NCI-H446 treated with DMSO at 0.1 percent for 48 hours (cell line): ENCODE measurements around the gene SEPTIN5.

ENCODE experiments used
- DNase-seq: peaks from one replicate; lab custom pipeline; 2025; lab: John Stamatoyannopoulos, UW

SEPTIN5 gene

DNA sequence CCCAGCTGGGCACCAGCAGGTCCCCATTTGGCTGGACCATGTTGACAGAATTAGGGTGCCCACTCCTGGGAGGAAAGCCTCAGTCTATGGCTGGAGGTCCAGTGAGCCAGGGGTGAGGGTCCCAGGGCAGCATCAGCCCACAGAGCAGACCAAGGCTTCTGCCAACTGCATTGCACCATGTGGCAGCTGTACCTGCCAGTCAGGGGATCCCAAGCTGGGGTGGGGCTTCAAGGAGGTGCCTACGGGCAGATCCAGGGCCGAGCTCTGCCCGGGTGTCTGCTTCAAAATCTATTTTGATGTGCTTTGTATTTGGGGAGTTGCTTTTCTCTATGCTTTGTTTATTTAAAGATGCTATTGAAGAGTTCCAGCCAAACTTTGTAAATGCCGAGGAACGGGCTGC is 19.5 kb downstream of the SEPTIN5 start:
- DNase-seq = no peak

DNA sequence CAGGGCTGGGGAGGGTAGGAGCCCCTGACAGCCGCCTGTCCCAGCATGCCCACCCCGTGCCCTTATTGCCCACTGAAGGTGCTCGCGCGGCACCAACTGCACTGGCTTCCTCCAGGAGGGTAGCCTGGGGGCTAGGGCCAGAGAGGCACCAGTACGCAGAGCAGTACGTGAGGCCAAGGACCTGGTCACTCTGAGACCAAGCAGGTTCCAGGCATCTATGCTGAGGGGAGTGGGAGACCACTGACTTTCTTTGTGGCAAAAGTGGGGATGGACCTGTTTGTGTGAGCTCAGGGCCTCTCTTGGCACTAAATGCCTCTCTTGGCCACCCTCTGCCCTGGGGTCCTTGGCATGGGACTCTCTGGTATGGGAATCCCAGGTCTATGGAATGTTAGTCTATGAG is 19.9 kb downstream of the SEPTIN5 start:
- DNase-seq = no peak

DNA sequence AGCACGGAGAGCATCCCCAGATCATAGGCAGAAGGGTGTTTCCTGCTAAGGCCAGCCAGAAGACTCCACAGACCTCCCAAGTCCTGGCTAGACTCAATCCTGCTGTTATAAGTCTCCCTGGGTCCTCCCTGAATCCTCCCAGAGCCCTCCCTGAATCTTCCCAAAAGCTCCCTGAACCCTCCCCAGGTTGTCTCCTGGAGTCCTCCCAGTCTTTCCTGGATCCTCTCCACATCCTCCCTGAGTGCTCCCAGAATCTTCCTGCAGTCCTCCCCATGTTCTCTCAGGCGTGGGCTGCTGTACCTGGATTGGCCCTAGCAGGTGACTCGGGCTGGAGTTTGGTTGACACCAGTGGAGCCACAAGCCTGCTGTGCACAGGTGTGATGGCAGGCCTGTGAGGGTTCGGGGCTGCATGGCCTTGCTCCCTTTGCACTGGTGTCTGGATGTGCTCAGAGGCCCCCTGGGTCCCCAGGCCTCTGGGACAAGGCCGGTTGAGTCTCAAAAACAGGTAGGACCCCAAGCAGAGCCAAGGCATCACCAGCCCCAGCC is 20.6 kb downstream of the SEPTIN5 start:
- DNase-seq = no peak

DNA sequence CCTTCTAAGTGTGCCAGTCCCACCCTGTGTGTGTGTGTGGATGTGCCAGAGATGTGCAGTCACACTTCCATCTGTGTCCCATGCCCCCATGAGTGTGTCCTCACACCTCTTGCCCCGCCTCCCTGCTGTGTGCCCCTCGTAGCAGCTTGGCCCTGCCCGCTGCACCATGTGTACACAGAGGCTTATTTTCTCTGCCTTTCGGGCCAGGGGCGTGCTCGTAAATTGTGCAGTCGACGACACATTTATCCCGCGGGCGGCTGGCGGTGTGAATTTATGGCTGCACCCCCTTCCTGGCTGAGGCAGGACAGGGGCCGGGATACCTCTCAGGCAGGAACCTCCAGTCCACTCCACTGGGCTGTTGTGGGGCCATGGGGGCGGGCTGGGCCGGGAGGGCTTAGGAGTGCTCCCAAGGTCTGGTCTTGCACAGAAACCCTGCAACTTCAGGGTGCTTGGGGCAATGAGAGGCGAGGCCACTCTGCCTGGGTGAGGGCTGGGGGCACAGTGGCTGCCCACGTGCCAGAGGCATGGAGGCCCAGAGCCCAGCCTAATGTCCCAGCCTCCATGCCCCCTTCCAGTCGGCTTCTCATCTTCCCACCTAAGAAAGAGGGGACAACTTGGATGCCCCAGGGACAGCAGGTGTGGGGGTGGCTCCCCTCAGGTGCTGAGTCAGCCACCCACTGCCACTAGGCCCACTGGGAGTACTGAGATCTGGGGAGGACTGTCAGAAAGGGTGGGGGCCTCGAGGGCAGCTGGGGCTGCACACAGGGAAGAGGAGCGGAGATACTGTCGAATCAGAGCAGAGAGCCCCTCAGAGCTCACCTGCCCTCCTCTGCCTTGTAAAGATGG is 21.6 kb downstream of the SEPTIN5 start:
- DNase-seq = no peak

DNA sequence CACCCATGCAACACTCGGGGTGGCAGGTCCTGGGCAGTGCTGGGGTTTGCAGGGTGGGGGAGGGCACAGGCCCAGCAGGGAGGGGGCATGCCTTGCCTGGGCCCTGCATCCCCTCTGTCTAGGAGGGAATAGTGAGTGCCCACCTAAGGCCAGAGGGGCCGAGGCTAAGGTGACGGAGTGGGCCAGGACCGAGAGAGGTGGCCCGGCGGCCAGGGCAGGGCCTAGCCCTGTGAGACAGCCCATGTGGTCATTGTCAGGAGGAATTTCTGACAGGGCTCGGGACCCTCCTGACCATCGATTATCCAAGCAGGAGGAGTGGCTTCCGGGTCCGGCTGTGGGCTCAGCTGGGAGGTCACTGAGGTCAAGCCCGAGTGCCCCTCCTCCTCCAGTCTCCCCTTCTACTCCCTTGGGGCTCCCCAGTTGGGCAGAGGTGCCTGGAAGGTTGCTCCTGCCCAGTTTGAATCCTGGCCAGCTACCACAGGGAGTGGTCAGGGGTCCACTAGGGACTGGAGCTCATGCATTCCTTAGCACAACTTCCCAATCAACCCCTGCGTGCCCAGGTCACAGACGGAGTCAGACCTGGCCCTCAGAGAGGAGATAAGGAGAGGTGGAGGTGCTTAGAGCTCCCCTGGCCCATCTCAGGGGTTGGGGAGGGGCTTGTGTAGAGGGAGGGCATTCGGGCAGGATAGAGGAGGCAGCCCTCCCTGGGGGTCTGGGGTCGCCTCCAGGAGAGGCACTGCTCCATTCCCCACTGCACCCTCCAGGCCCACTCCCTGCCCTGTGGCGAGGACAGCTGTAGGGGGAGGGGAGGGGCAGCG is 23.8 kb downstream of the SEPTIN5 start:
- no peak for DNase-seq

DNA sequence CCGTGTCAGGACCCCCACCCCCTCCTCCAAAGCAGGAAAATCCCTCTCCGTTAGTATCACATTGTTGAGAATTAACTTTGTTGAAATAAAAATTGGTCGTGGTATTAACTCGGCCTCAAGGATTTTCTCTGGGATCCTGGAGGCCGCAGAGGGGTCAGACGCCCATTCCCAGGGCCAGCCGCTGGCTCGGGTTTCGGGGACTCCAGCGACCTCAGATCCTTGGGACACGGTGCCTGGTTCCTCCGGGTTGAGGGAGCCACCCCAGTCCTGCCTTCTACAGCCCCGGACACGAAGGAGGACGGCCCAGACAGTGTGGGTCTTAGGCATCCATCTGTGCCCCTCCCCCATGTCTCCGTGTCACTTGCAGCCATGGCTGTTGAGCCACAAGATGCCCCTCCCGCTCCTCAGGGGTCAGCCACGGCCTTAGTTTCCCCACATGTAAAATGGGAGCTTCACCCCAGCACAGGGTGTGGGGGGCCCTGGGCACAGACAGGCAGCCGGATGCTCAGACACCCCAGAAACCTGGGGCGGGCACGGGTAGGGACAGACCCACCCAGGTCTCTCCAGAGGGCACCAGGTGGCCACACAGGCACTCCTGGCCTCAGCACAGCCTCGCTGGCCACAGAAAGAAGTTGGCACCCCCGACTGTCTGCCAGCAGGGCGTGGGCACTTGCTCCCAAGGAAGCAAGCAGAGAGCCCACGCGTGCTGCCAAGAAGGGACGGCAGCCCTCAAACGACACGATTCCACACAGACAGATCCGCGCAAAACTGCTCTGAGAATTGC is 24.6 kb downstream of the SEPTIN5 start:
- DNase-seq = no peak

DNA sequence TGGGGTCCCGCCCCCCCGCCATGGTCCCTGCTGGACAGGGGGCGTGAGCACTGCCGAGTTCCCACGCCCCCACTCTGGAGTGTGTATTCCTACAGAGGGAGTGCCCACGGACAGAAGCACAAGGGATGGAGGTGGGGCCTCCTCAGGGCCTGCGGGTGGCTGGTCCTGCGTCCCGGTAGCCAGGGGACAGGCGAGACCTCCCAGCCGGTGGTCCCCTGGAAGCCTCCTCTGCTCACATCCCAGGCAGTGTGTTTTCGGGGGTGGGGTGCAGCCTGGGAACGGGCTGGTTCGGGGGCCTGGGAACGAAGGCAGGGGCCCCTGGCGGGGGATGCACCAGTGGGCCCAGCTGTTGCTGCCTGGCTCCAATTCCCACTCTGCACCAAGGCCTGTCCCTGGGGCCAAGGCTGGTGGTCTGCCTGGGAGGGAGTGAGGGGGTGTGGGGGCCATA is 25.2 kb downstream of the SEPTIN5 start:
- DNase-seq = no peak

DNA sequence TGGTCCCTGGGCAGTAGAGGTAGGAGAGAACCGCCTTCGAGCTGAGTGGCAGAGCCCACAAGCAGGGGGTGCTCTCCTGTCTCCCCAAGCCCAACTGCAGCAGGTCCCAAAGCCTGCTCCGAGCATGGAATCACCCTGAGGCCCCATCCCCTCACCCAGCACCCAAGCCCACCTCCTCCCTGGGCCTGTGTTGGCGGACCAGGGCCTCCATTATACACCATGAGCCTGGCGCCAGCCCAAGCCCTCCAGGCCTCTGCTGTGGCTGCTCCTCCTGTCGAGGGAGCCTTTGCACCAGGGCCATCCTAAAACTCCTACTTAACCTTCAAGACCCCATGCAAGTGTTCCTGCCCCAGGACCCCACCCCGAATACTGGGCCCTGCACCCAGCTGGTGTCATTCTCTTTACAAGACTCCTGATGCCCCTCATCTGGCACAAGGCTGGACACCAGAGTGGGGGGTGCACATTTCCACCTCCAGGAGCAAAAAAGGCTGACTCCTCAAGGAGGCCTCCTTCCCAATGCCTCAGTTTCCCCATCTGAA is 25.7 kb downstream of the SEPTIN5 start:
- no peak for DNase-seq

DNA sequence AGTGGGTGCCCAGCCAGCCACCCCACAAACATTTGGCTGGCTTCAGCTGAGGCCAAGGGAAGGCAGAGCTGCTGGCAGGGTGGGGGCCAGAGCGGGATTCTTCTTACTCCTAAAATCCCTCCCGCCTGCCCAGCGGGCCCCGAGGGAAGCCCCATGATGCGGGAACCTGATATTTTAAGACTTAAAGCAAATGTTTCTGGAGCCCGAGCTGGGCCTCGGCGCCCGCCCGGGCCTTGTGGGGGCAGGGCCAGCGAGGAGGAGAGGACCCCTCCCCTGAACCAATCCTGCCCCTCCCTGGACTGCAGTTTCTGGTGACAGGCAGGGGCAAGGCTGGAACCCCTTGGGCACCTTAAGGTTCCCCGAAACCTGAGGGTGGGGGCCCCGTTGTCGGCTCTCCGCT is 26.3 kb downstream of the SEPTIN5 start:
- no peak for DNase-seq

DNA sequence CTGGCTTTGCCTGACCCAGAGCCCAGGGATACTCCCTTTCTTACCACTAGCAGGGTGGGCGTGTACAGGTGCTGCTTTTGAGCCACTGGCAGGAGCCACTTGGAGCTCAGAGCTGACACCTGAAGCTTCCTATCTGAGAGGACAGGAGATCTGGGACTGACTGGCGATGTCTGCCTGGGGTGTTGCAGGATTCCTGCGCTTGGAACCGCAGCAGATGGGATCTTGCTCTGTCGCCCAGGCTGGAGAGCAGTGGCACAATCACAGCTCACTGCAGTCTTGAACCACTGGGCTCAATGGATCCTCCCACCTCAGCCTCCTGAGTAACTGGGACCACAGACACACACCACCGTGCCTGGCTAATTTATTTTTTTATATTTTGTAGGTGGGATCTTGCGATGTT is 26.8 kb downstream of the SEPTIN5 start:
- DNase-seq = no peak

DNA sequence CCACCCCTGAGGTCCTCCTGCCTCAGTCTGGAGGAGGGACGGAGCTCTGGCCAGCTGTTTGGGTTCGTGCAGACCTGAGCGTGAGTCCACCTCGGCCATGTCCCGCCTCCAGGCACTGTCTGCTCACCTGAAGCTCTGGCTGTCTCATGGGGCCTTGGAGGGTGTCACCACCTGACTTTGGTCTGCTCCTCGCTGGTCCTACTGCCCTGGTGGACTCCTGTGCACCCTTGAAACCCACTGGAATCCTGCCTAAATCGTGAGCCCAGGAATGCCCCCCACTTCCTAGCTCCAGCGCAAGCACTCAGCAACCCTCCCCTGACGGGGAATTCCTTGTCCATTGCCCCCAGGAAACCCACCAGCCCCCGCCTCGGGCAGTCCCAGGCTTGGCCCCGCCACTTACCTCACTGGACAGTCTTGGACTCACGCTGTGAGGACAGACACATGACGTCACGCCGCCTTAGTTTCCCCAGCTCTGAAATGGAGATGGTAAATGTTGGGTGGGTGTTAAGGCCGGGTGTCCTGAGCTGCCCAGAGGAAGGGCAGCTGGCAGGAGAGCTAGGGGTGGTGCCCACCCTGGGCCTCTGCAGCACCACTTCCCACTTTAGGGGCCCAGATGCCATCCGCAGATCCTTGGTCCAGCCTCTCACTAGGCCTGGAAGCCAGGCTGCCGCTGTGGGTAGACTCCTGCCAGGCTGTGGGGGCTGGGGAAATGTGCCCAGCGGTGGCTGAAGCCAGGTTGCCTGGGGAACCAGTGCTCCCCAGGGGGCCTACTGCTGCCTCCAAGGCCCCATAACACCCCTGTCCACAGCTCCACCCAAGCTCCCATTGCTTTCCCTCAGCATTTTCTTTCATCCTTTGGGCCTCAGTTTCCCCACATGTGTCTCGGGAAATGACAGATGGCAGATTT is 28.1 kb downstream of the SEPTIN5 start:
- DNase-seq = no peak

DNA sequence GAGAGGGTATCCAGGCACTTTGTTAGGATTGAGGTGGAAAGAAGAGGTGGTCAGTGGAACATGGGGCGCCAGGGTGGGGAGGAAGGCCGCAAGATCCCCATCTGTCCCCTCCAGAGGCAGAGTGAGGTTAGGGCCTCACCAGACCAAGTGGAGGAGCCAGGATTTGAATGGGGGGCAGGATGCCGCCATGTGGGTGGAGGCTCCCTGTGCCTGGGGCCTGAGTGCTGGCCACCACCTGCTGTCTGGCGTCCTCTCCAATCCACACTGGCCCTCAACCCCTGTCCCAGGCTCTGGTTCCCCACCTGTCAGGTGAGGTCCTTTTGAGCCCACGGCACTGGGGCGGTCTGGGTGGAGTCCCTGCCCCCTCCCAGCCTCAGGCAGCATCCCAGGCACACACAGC is 28.8 kb downstream of the SEPTIN5 start:
- DNase-seq = no peak

DNA sequence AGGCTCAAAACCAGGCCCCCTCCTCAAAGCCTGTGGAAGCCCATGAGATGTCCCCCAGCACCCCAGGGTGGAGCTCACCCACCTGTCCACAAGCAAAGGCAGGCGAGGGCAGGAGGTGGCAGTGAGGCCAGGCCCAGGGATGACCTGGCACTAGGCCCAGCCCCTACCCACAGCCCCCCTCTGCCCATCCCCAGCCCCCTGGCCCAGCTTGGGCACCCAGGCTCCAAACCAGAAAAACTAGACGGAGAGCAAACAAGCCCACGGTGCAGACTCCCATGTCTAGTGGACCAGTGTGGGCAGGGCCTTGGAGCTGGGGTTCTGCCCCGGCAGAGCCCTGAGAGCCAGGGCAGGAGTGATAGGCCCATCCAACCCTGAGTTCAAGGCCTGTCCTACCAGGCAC is 29.3 kb downstream of the SEPTIN5 start:
- DNase-seq = no peak

DNA sequence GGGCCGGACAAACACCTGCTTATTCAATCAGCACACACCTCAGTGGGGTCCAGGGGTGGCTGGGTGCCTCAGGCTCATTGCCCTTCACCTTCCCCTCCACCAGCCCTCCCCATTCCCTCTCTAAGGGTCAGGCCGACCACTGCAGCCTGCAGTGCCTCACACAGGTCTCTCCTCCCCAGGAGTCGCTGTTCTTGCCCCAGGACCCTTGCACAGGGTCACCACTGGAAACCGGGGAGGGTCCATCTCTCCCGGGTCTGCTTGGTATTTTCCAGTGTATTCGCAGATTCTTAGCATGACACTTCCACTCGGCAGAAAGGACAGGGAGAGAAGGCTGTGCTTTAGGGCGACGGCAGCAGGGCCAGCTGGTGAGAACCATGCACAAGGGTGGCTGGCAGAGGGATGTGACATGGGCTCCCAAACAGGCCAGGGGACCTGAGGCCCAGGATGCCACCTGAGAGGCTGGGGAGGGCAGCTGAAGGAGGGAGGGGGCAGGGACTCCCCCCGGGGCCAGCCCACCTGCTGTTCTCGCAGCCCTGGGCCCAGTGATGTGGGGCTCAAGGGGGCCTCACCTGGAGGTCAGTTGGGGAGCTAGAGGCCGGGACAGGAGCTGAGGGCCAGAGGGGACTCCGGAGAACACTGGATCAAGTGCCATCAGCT is 30.2 kb downstream of the SEPTIN5 start:
- no peak for DNase-seq

DNA sequence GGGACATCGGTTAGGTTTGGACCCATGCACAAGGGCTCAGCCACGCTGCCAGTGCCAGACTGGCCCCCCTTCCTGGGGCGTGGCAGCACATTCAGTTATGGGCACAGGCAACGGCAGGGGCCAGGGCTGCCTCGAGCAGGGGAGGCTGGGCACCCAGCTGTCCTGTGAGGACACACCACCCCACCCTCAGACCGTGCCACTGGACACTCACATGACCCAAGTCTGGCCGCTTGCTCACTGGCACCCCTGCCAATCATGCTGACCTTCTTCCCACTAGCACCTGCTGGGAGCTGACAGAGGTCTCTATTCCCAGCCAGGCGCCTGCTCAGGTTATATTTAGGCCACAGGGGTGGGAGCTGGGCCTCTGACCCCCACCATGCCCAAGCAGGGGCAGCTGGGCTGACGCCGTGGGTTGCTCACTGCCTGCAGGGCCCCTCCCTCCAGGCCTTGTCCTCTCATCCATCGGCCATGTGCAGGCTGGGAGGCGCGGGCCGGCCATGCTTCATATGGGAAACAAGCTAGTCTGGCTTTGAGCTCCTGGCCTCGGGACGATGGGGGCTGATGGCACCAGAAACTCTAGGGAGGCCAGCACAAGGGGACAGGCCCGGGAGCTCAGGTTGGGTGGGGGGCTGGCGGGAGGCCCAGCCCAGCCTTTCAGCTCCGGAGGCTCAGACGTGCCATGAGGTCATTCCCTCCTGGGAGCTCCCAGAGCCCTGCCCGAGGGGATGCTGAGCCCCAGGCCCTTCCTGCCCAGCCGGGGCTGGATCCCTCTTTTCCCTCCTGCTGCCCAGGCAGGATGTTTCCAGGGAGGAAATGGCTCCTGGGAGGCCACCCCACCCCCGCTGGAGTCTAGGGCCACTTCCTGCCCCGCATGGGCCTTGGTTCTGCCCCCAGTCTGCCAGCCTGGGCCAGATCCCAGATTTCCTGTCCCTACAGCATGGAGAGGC is 31.1 kb downstream of the SEPTIN5 start:
- no peak for DNase-seq

DNA sequence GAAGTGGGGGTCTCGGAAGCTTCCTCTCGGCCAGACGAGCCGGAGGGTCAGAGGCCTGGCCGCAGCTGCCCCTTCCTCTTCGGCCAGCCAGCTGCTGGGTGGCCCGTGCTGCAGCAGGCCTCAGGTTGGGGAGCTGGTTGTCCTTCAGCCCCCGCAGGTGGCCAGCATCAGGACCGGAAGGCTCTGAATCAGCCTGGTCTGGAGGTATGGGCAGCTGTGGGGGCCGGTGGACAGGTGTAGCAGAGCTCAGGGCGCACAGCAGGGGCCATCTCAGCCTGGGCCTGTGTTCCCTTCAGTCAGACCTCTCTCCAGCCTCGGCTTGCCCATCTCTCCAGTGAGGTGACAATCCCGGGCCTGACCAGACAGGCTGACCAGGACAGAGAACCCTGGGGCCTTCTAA is 32.4 kb downstream of the SEPTIN5 start:
- DNase-seq = no peak

DNA sequence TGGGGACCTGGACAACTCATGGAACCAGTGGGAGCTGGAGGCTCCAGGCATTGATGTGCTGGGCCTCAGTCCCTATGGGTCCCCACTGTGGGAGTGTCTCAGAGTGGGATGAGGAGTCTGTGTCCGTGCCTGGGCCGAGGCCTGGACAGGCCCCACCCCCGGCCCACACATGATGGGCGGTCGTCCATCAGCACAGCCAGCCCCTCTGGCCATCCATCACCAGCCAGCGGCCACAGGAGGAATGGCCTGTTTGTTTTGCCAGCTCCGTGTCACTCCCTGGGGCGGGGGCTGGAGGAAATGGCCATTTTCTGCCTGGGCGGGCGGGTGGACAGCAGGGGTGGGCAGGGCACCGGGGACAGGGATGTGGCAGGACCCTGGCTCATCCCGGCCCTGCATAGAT is 33.2 kb downstream of the SEPTIN5 start:
- no peak for DNase-seq

DNA sequence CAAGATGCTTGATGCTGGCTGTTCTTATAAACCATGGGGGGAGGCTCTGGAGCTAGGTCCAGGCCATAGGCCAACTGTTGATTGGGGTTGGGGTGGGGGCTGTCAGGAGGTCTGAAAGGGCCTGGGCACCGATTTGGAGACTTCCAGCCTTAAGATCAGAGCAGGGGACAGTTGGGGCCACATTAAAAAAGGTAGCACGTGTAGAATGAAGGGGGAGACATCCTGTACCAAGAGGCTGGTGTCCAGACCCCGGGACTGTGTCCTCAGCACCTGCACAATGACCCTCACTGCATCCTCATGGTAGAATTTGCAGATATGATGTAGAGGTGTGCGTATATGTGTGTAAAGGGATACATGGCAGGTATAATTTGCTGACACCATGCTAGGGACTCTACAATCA is 33.8 kb downstream of the SEPTIN5 start:
- no peak for DNase-seq

DNA sequence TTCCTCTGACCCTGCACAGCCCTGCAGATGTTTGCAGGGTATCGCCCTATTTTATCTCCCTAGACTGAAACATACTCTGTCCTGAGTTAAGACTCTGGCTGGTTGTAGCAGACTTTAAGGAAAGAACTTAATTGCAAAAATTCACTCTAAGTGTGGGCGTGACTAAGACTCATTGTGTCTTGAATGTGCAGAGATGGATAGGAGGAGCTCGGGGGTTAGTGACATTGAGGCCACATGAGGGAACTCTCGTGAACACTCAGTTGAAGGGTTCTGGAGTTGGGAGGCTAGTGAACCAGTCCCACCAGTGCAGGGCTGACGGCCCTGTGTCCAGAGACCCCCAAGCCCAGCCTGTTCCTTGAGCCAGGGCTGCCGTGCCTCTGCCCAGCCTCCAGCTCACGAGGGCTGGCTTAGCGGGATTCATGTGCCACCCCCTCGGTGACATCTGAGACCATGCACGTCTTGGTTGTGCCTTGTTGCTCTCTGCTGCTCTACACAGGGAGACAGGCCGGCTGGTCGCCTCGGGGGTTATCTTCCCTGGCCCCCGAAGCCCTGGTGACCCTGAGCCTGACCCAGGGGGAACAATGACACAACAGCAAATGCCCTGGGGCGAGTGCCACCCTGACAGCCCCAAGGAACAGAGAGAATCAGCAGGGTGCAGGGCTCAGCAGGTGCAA is 34.8 kb downstream of the SEPTIN5 start:
- no peak for DNase-seq
